Neural cell (in vitro differentiated cells): ENCODE measurements around the gene VEGFD. TPM values are rescaled to one million over a fixed set of nuclear protein-coding genes. Genes with fewer than 3 reads are reported as not detected.

ENCODE experiments used
- H2AFZ ChIP-seq: fragments of 200-600, 300-800 bp; sonication (generic), shearing (Covaris generic); 2 replicates; pipeline ENCODE4 v1.6.0; 2014; ENCODE audit warnings: low read depth, mild to moderate bottlenecking, antibody characterized with exemption, low read length, moderate library complexity
- H3F3A ChIP-seq: fragments of 200-600 bp; shearing (Covaris generic); 2 replicates; pipeline ENCODE4 v1.6.1; 2016; ENCODE audit warnings: mild to moderate bottlenecking, moderate library complexity, mixed read lengths, antibody characterized with exemption, low read length; ENCODE audit not compliant: insufficient read depth, poor library complexity, severe bottlenecking
- H3K27ac ChIP-seq: fragments of 200-600, 300-800 bp; sonication (generic), shearing (Covaris generic); 2 replicates; pipeline ENCODE4 v1.5.1; 2014; ENCODE audit warnings: mild to moderate bottlenecking, low read length, moderate library complexity
- H3K27me3 ChIP-seq: fragments of 300-800, 200-600 bp; sonication (generic), shearing (Covaris generic); 2 replicates; pipeline ENCODE4 v1.6.0; 2014; ENCODE audit warnings: mild to moderate bottlenecking, low read depth, low read length, moderate library complexity; ENCODE audit not compliant: insufficient read depth
- H3K36me3 ChIP-seq: fragments of 300-800, 200-600 bp; sonication (generic), shearing (Covaris generic); 2 replicates; pipeline ENCODE4 v1.5.1; 2014; ENCODE audit warnings: mild to moderate bottlenecking, antibody characterized with exemption, low read length, moderate library complexity; ENCODE audit not compliant: insufficient read depth
- H3K4me2 ChIP-seq: fragments of 300-800, 200-600 bp; sonication (generic), shearing (Covaris generic); 2 replicates; pipeline ENCODE4 v1.6.0; 2014; ENCODE audit warnings: mild to moderate bottlenecking, low read length
- H3K4me3 ChIP-seq: fragments of 300-800, 200-600 bp; sonication (generic), shearing (Covaris generic); 2 replicates; pipeline ENCODE4 v1.5.1; 2014; ENCODE audit warnings: mild to moderate bottlenecking, low read length, moderate library complexity
- H3K79me2 ChIP-seq: fragments of 200-600 bp; shearing (Covaris generic); replicated peaks from 2 replicates; pipeline ENCODE4 v1.6.0; 2014; ENCODE audit warnings: mild to moderate bottlenecking, low read length, moderate library complexity; ENCODE audit not compliant: insufficient read depth
- H3K9ac ChIP-seq: fragments of 300-800, 200-600 bp; sonication (generic), shearing (Covaris generic); 2 replicates; pipeline ENCODE4 v1.6.1; 2016; ENCODE audit warnings: mild to moderate bottlenecking, low read length, mixed read lengths
- H3K9me2 ChIP-seq: fragments of 200-600 bp; shearing (Covaris generic); 2 replicates; pipeline ENCODE4 v1.6.1; 2016; ENCODE audit warnings: mild to moderate bottlenecking, low read length, mixed read lengths; ENCODE audit not compliant: insufficient read depth
- H3K9me3 ChIP-seq: fragments of 200-600, 300-800 bp; sonication (generic), shearing (Covaris generic); 2 replicates; pipeline ENCODE4 v1.6.1; 2016; ENCODE audit warnings: mild to moderate bottlenecking, mixed run types, low read length, moderate library complexity, mixed read lengths
- H4K20me1 ChIP-seq: fragments of 200-600 bp; shearing (Covaris generic); 2 replicates; pipeline ENCODE4 v1.6.1; 2016; ENCODE audit warnings: mild to moderate bottlenecking, mixed run types; ENCODE audit not compliant: insufficient read depth
- CTCF ChIP-seq: fragments of 450-650 bp; IDR thresholded peaks from 2 replicates; pipeline ENCODE4 v1.5.1; 2014; ENCODE audit warnings: antibody characterized with exemption, mild to moderate bottlenecking, moderate library complexity; ENCODE audit not compliant: poor library complexity, severe bottlenecking
- EP300 ChIP-seq: fragments of 450-650 bp; conservative IDR thresholded peaks from 2 replicates; pipeline ENCODE4 v1.6.1; 2014; ENCODE audit warnings: antibody characterized with exemption, mild to moderate bottlenecking, moderate library complexity; ENCODE audit not compliant: poor library complexity, severe bottlenecking
- EZH2 ChIP-seq: fragments of 200-600, 300-800 bp; shearing (Covaris generic), sonication (generic); IDR thresholded peaks from 2 replicates; pipeline ENCODE4 v1.6.1; 2014; ENCODE audit warnings: antibody characterized with exemption, low read length, borderline replicate concordance, mild to moderate bottlenecking; ENCODE audit not compliant: insufficient read depth, poor library complexity, severe bottlenecking
- MXI1 ChIP-seq: fragments of 450-650 bp; conservative IDR thresholded peaks from 2 replicates; pipeline ENCODE4 v1.6.1; 2014; ENCODE audit warnings: antibody characterized with exemption, mild to moderate bottlenecking; ENCODE audit not compliant: poor library complexity, severe bottlenecking
- POLR2AphosphoS5 ChIP-seq: IDR thresholded peaks from 2 replicates; pipeline ENCODE4 v1.6.1; 2012
- RAD21 ChIP-seq: fragments of 450-650 bp; conservative IDR thresholded peaks from 2 replicates; pipeline ENCODE4 v1.6.1; 2014; ENCODE audit warnings: antibody characterized with exemption, mild to moderate bottlenecking, moderate library complexity
- REST ChIP-seq: IDR thresholded peaks from 2 replicates; pipeline ENCODE4 v1.6.1; 2012; ENCODE audit warnings: borderline replicate concordance
- SMC3 ChIP-seq: fragments of 450-650 bp; conservative IDR thresholded peaks from 2 replicates; pipeline ENCODE4 v1.6.1; 2014; ENCODE audit warnings: antibody characterized with exemption, mild to moderate bottlenecking, moderate library complexity; ENCODE audit not compliant: poor library complexity
- TAF1 ChIP-seq: IDR thresholded peaks from 2 replicates; pipeline ENCODE4 v1.6.1; 2012; ENCODE audit warnings: low read depth
- polyA plus RNA-seq: library from polyadenylated mRNA; depleted of rRNA; stranded (reverse); fragments of >200 nt; gene quantifications from 2 replicates; pipeline ENCODE4 v1.2.3, GENCODE V29; 2014

The VEGFD gene
- polyA plus RNA-seq, 1 donor from 2014 or later: not detected

GRCh38 chrX:15430076-15430475 is 45.9 kb upstream of the VEGFD start:
- Histone ChIP-seq H3K4me3 (no peak overlapping the region), H3K9me2 (no peaks in the 10 kb centered on the region), H3K4me2 (no peak overlapping the region), H4K20me1 (no peaks in the 10 kb centered on the region), H3K9me3 (no peaks in the 10 kb centered on the region), H3K27me3 (no peaks in the 10 kb centered on the region), H3K9ac (no peak overlapping the region), H3F3A (no peaks in the 10 kb centered on the region), H3K79me2 (no peaks in the 10 kb centered on the region), H3K27ac (no peak overlapping the region), H3K36me3 (no peaks in the 10 kb centered on the region), H2AFZ (no peak overlapping the region)
- no peak for TF ChIP-seq RAD21
- TF ChIP-seq MXI1: no peak
- no peak for TF ChIP-seq CTCF
- TF ChIP-seq TAF1: no peak

- Histone ChIP-seq H3K4me2 (no peak overlapping the region), H3F3A (no peaks in the 10 kb centered on the region), H3K79me2 (no peaks in the 10 kb centered on the region), H3K9me2 (no peaks in the 10 kb centered on the region), H3K4me3 (no peak overlapping the region), H3K36me3 (no peaks in the 10 kb centered on the region), H3K27ac (no peak overlapping the region), H3K9ac (no peak overlapping the region), H3K9me3 (no peaks in the 10 kb centered on the region), H3K27me3 (no peaks in the 10 kb centered on the region), H4K20me1 (no peaks in the 10 kb centered on the region), H2AFZ (no peak overlapping the region)
- no peak for TF ChIP-seq MXI1
These were observed 40.8 kb upstream of the VEGFD start for GRCh38 chrX:15425024-15425423.

GRCh38 chrX:15418707-15419181 is 34.5 kb upstream of the VEGFD start:
- no peak overlapping the region for H2AFZ ChIP-seq
- H3K36me3 ChIP-seq: no peaks in the 10 kb centered on the region
- no peaks in the 10 kb centered on the region for H3K9me3 ChIP-seq
- no peaks in the 10 kb centered on the region for H4K20me1 ChIP-seq
- H3K4me2 ChIP-seq: no peak overlapping the region
- H3K27ac ChIP-seq: no peak overlapping the region
- H3F3A ChIP-seq: no peaks in the 10 kb centered on the region
- H3K4me3 ChIP-seq: no peak overlapping the region
- no peaks in the 10 kb centered on the region for H3K79me2 ChIP-seq
- TF ChIP-seq REST: no peak
- TF ChIP-seq MXI1: no peak
- TF ChIP-seq EZH2: no peak
- no peak for TF ChIP-seq SMC3
- no peak for TF ChIP-seq RAD21
- no peak for TF ChIP-seq EP300
- TF ChIP-seq POLR2AphosphoS5: no peak
- TF ChIP-seq TAF1: no peak
- no peak for TF ChIP-seq CTCF
- H3K9ac ChIP-seq: no peak overlapping the region
- no peaks in the 10 kb centered on the region for H3K27me3 ChIP-seq
- H3K9me2 ChIP-seq: no peaks in the 10 kb centered on the region
